Caco-2 (cell line): ENCODE measurements around the gene HSPB9. TPM values are rescaled to one million over a fixed set of nuclear protein-coding genes. Genes with fewer than 3 reads are reported as not detected.
"Not testable (repeated sequence)": the region's sequence is repeated elsewhere in the genome, so short reads cannot be mapped to it uniquely, and the experiment has no call there.

Experiments
- BruUV-seq: library from RNA; stranded (reverse); fragments of 400-500 nt; replicated peaks from 2 replicates; lab custom pipeline; 2021; lab: Mats Ljungman, UMichigan
- CTCF ChIA-PET: fragments of 300-600 bp; sonication (Branson Sonifier 250); formaldehyde crosslinking; loops from one replicate; lab custom pipeline; 2022; ENCODE audit warnings: antibody characterized with exemption; lab: Charles Lee
- POLR2A ChIA-PET: fragments of 300-600 bp; sonication (Branson Sonifier 250); formaldehyde crosslinking; loops from one replicate; lab custom pipeline; 2022; ENCODE audit warnings: antibody characterized with exemption; lab: Charles Lee
- DNase-seq, 2 experiments: peaks; one replicate each; pipeline versions ENCODE4 v3.0.0 to v3.0.0-alpha.2; 2020 to 2022
- H3K27me3 ChIP-seq: replicated peaks from 2 replicates; pipeline ENCODE4 v1.6.0; 2011; ENCODE audit warnings: low read length; ENCODE audit not compliant: control insufficient read depth, insufficient read depth
- H3K36me3 ChIP-seq: 2 replicates; pipeline ENCODE4 v1.5.1; 2011; ENCODE audit warnings: low read length; ENCODE audit not compliant: control insufficient read depth, insufficient read depth
- H3K4me1 ChIP-seq: fragments of 250-450 bp; sonication (Bioruptor Pico); 2 replicates; pipeline ENCODE4 v1.5.1; 2020; ENCODE audit warnings: mild to moderate bottlenecking
- H3K4me3 ChIP-seq: 2 replicates; pipeline ENCODE4 v1.5.1; 2011; ENCODE audit warnings: low read depth, mild to moderate bottlenecking, control low read depth, low read length
- H3K9me3 ChIP-seq: fragments of 250-450 bp; sonication (Bioruptor Pico); 2 replicates; pipeline ENCODE4 v1.5.1; 2020; ENCODE audit warnings: mild to moderate bottlenecking, moderate library complexity
- H3K27ac Mint-ChIP-seq: one replicate; pipeline ENCODE4 v1.8.0; 2022; ENCODE audit warnings: mixed read lengths; ENCODE audit not compliant: unreplicated experiment
- H3K27me3 Mint-ChIP-seq: one replicate; pipeline ENCODE4 v1.8.0; 2022; ENCODE audit warnings: mixed read lengths; ENCODE audit not compliant: insufficient read depth, unreplicated experiment
- H3K36me3 Mint-ChIP-seq: one replicate; pipeline ENCODE4 v1.8.0; 2022; ENCODE audit warnings: mild to moderate bottlenecking, mixed read lengths; ENCODE audit not compliant: insufficient read depth, unreplicated experiment
- H3K4me1 Mint-ChIP-seq: one replicate; pipeline ENCODE4 v1.8.0; 2022; ENCODE audit warnings: low read depth, mixed read lengths; ENCODE audit not compliant: unreplicated experiment
- H3K4me3 Mint-ChIP-seq: one replicate; pipeline ENCODE4 v1.8.0; 2022; ENCODE audit warnings: mild to moderate bottlenecking, moderate library complexity, mixed read lengths; ENCODE audit not compliant: unreplicated experiment
- H3K9me3 Mint-ChIP-seq: one replicate; pipeline ENCODE4 v1.8.0; 2022; ENCODE audit warnings: mixed read lengths; ENCODE audit not compliant: unreplicated experiment
- intact Hi-C: fragments of 100-400 bp; cut with micrococcal nuclease; formaldehyde crosslinking; loops from one replicate; pipeline ENCODE4 v1.10.0; 2022; ENCODE audit not compliant: unreplicated experiment
- total RNA-seq: library from RNA; stranded (reverse); gene quantifications from 2 replicates; pipeline ENCODE4 v1.2.3, GENCODE V29; 2022
- TF ChIP-seq, protein P1 (sequence below), 2 experiments: fragments of 200-600 bp in 1 of 2; IDR thresholded peaks; 1 replicate in 1 of 2; 2 replicates in 1 of 2; pipeline versions ENCODE4 v1.5.1 to v1.8.0; 2011 to 2022; ENCODE audit warnings: antibody characterized with exemption in 1 of 2, control low read depth in 1 of 2, inconsistent platforms in 1 of 2, low read depth in 1 of 2, low read length in 1 of 2, mild to moderate bottlenecking in 1 of 2, moderate library complexity in 1 of 2; ENCODE audit not compliant: insufficient read depth in 1 of 2, severe bottlenecking in 1 of 2, unreplicated experiment in 1 of 2

HSPB9 gene
- total RNA-seq, 1 experiment from 2014 or later, result not detected

DNA sequence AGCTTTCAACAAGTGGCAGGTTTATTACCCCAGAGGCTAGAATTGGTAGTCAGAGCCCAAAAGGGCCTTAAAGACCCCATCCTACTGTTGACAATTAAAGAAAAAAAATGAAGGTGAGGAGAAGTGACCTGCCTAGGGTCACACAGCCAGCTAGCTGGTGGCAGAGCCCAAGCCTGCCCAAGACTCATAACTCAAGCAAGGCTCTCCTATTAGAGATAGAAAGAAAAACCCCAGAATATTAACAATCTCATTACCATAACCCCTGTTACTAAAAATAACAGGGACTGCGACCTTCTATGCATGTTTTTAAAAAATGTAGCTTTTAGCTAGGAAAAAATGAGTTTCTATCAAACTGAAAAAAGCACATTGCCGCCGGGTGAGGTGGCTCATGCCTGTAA is 14.0 kb downstream of the HSPB9 start:
- ChIA-PET POLR2A (interaction anchor here (0.6 kb wide), 1 partner anchor 114 kb away, joined by 3 read pairs; no protein-coding TSS in a partner anchor), CTCF (interaction anchor here (0.5 kb wide), 1 partner anchor 18 kb away, joined by 5 read pairs; no protein-coding TSS in a partner anchor)
- H3K27ac Mint-ChIP-seq, result no peak overlapping the region
- peaks cover 31% of the 10 kb centered on the region for H3K36me3 Mint-ChIP-seq
- Histone ChIP-seq H3K4me3 (no peak overlapping the region), H3K27me3 (no peaks in the 10 kb centered on the region), H3K4me1 (peaks cover 13% of the 10 kb centered on the region), H3K36me3 (no peaks in the 10 kb centered on the region; the same call in 1 of the 2 replicates), H3K9me3 (no peaks in the 10 kb centered on the region)
- intact Hi-C loops, result no loop called here
- no peaks in the 10 kb centered on the region for H3K9me3 Mint-ChIP-seq
- peaks cover 6% of the 10 kb centered on the region for H3K4me1 Mint-ChIP-seq
- H3K27me3 Mint-ChIP-seq, result no peaks in the 10 kb centered on the region
- TF ChIP-seq, protein P1, sequence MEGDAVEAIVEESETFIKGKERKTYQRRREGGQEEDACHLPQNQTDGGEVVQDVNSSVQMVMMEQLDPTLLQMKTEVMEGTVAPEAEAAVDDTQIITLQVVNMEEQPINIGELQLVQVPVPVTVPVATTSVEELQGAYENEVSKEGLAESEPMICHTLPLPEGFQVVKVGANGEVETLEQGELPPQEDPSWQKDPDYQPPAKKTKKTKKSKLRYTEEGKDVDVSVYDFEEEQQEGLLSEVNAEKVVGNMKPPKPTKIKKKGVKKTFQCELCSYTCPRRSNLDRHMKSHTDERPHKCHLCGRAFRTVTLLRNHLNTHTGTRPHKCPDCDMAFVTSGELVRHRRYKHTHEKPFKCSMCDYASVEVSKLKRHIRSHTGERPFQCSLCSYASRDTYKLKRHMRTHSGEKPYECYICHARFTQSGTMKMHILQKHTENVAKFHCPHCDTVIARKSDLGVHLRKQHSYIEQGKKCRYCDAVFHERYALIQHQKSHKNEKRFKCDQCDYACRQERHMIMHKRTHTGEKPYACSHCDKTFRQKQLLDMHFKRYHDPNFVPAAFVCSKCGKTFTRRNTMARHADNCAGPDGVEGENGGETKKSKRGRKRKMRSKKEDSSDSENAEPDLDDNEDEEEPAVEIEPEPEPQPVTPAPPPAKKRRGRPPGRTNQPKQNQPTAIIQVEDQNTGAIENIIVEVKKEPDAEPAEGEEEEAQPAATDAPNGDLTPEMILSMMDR (IDR thresholded peaks at IDR 0.05; ENCODE audit: insufficient read depth in 1 of 2, low read depth in 1 of 2, low read length in 1 of 2, severe bottlenecking in 1 of 2, unreplicated experiment in 1 of 2), result no peak
- no peak for DNase-seq
- H3K4me3 Mint-ChIP-seq, result no peak overlapping the region
- no TSS peak for BruUV-seq

DNA sequence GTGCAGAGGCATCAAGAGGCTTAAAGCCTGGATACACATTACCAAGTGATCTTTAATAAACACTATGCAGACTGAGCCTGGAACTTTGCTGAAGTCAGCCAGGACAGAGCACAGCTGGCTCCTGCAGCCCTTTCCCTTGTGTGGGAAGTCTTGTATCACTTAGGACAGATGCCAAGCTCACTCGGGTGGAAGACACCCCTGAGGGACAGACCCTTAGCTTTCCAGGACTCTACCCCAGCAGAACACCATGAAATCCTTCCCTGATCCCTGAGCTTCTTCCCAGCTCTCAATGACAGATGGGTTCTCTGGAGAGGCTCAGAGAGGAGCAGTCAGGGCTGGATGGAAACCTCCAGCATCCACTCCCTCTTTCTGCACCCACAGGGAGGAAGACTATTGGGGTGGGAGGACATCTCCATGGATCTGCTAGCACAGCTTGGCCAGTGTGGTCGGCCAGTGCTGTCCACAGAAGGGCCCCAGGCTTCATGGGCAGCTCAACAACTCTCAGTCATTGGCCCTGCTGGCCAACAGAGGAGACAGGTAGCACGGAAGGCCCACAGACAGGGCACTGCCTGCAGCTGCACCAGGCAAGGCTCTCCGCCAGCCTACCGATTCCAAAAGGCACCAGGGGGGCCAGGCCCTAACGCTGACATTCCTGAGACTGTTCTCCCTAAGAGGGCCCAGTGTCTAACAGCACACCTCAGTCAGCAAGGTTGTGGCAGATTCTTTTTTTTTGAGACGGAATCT is 16.3 kb downstream of the HSPB9 start:
- H3K4me1 Mint-ChIP-seq, result peaks cover 6% of the 10 kb centered on the region
- CTCF ChIA-PET, result interaction anchor here (0.8 kb wide), 1 partner anchor 328 kb away, joined by 3 read pairs; no protein-coding TSS in a partner anchor
- no peaks in the 10 kb centered on the region; the same call in none of the 2 replicates for H3K36me3 ChIP-seq
- H3K9me3 ChIP-seq, result no peaks in the 10 kb centered on the region
- no peak for DNase-seq
- TF ChIP-seq, protein P1 (IDR thresholded peaks at IDR 0.05; ENCODE audit: insufficient read depth in 1 of 2, low read depth in 1 of 2, low read length in 1 of 2, severe bottlenecking in 1 of 2, unreplicated experiment in 1 of 2), result no peak
- H3K27me3 Mint-ChIP-seq, result no peaks in the 10 kb centered on the region
- peaks cover 47% of the 10 kb centered on the region for H3K36me3 Mint-ChIP-seq
- peaks cover 13% of the 10 kb centered on the region for H3K4me1 ChIP-seq
- no peaks in the 10 kb centered on the region for H3K27me3 ChIP-seq
- no peaks in the 10 kb centered on the region for H3K9me3 Mint-ChIP-seq
- no peak overlapping the region for H3K27ac Mint-ChIP-seq
- POLR2A ChIA-PET, result no interaction called here
- H3K4me3 ChIP-seq, result no peak overlapping the region
- BruUV-seq, result no TSS peak
- no peak overlapping the region for H3K4me3 Mint-ChIP-seq
- intact Hi-C loops, result no loop called here

DNA sequence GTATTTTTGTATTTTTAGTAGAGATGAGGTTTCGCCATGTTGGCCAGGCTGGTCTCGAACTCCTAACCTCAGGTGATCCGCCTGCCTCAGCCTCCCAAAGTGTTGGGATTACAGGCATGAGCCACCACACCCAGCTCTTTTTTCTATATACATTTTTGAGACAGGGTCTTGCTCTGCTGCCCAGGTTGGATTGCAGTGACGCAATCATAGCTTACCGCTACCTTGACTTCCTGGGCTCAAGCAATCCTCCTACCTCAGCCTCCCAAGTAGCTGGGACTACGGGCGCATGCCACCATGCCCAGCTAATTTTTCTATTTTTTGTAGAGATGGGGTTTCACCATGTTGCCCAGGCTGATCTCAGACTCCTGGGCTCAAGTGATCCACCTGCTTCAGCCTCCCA is 18.1 kb downstream of the HSPB9 start:
- H3K36me3 Mint-ChIP-seq, result peaks cover 51% of the 10 kb centered on the region
- POLR2A ChIA-PET, intact Hi-C loops, H3K4me1 ChIP-seq, H3K4me3 ChIP-seq, DNase-seq, CTCF ChIA-PET, H3K9me3 Mint-ChIP-seq, H3K9me3 ChIP-seq, BruUV-seq, H3K27me3 ChIP-seq, H3K4me1 Mint-ChIP-seq, H3K27ac Mint-ChIP-seq, H3K36me3 ChIP-seq, H3K4me3 Mint-ChIP-seq, H3K27me3 Mint-ChIP-seq: not testable (repeated sequence)
